Mesothelial cell of epicardium (in vitro differentiated cells): ENCODE data around the gene CALML5. TPM values are rescaled to one million over a fixed set of nuclear protein-coding genes. Genes with fewer than 3 reads are reported as not detected.

ENCODE experiments used
- DNase-seq, 2 experiments: peaks; one replicate each; pipeline ENCODE4 v3.0.0; 2021; ENCODE audit warnings: low spot score in 2 of 2; ENCODE audit not compliant: unreplicated experiment in 2 of 2
- H3K27ac Mint-ChIP-seq: 2 replicates; pipeline ENCODE4 v1.8.0; 2021; ENCODE audit warnings: mixed read lengths
- H3K27me3 Mint-ChIP-seq: 2 replicates; pipeline ENCODE4 v1.8.0; 2021; ENCODE audit warnings: low read depth, mixed read lengths
- H3K36me3 Mint-ChIP-seq: 2 replicates; pipeline ENCODE4 v1.8.0; 2021; ENCODE audit warnings: mixed read lengths
- H3K4me1 Mint-ChIP-seq: 2 replicates; pipeline ENCODE4 v1.8.0; 2021; ENCODE audit warnings: mixed read lengths
- H3K4me3 Mint-ChIP-seq: 2 replicates; pipeline ENCODE4 v1.8.0; 2021; ENCODE audit warnings: mild to moderate bottlenecking, moderate library complexity, mixed read lengths
- H3K9me3 Mint-ChIP-seq: 2 replicates; pipeline ENCODE4 v1.8.0; 2021; ENCODE audit warnings: mixed read lengths
- total RNA-seq: library from RNA; stranded (reverse); gene quantifications from 3 replicates; pipeline ENCODE4 v1.2.1, GENCODE V29; 2021
- TF ChIP-seq, protein P1 (sequence below): fragments of 200-600 bp; sonication (generic); IDR thresholded peaks from one replicate; pipeline ENCODE4 v1.5.0; 2021; ENCODE audit warnings: antibody characterized with exemption; ENCODE audit not compliant: unreplicated experiment

CALML5 gene
- total RNA-seq, 1 donor from 2014 or later = not detected

DNA sequence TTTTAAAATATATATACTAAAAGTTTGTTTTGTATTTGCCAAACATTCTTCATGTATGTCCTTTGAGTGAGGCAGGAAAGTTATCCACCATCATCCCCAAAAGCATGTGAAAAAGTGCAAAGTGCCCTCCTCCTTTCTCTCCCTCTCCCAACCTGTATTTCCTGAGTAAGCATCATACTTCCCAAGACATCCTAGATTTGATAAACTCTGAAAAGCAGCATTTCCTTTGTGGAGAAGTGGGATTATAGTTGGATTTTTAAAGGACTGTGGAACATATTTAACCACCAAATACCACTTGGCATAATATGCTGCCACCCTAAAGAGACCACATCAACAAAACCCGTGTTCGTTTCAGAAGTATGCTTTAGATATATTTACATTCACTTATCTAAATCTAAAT is 50.1 kb downstream of the CALML5 start:
- no peaks in the 10 kb centered on the region for H3K27me3 Mint-ChIP-seq
- DNase-seq = no peak
- H3K4me1 Mint-ChIP-seq = peaks cover 49% of the 10 kb centered on the region
- peak overlapping the region; percentile 83 for H3K27ac Mint-ChIP-seq
- H3K9me3 Mint-ChIP-seq = no peaks in the 10 kb centered on the region
- TF ChIP-seq, protein P1, sequence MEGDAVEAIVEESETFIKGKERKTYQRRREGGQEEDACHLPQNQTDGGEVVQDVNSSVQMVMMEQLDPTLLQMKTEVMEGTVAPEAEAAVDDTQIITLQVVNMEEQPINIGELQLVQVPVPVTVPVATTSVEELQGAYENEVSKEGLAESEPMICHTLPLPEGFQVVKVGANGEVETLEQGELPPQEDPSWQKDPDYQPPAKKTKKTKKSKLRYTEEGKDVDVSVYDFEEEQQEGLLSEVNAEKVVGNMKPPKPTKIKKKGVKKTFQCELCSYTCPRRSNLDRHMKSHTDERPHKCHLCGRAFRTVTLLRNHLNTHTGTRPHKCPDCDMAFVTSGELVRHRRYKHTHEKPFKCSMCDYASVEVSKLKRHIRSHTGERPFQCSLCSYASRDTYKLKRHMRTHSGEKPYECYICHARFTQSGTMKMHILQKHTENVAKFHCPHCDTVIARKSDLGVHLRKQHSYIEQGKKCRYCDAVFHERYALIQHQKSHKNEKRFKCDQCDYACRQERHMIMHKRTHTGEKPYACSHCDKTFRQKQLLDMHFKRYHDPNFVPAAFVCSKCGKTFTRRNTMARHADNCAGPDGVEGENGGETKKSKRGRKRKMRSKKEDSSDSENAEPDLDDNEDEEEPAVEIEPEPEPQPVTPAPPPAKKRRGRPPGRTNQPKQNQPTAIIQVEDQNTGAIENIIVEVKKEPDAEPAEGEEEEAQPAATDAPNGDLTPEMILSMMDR = no peak
- H3K36me3 Mint-ChIP-seq = peaks cover 22% of the 10 kb centered on the region
- peak overlapping the region; percentile 89 for H3K4me3 Mint-ChIP-seq

Other genes with a start within 250 kb of the CALML5 start
- not detected in 3 replicates for gene UCN3, start 134.6 kb downstream of the CALML5 start, total RNA-seq
- 0.11 to 0.22 TPM in 2 of 3 replicates, not detected in the other for gene TUBAL3, start 94.7 kb downstream of the CALML5 start, total RNA-seq
- gene NET1, start 87.0 kb downstream of the CALML5 start, total RNA-seq = 201 to 205 TPM (median 205 TPM) in 3 replicates
- 0.07 TPM in 1 of 3 replicates, not detected in the others for gene CALML3, start 25.4 kb upstream of the CALML5 start, total RNA-seq
- gene ASB13, start 167.0 kb upstream of the CALML5 start, total RNA-seq = 26.3 to 28.5 TPM (median 28.0 TPM) in 3 replicates
- gene TASOR2, start 185.3 kb upstream of the CALML5 start, total RNA-seq = 75.2 to 90.1 TPM (median 80.3 TPM) in 3 replicates